GM08714 (cell line): ENCODE data around the gene LHX6.

ENCODE experiments used
- H3K4me3 ChIP-seq: fragments of 200-500 bp; sonication (Bioruptor generic); 2 replicates; pipeline ENCODE4 v1.5.1; 2014; ENCODE audit warnings: mild to moderate bottlenecking, low read length, inconsistent platforms
- ZNF274 ChIP-seq: IDR thresholded peaks from 2 replicates; pipeline ENCODE4 v1.6.1; 2012; ENCODE audit warnings: mild to moderate bottlenecking, low read depth, low read length

The LHX6 gene

DNA sequence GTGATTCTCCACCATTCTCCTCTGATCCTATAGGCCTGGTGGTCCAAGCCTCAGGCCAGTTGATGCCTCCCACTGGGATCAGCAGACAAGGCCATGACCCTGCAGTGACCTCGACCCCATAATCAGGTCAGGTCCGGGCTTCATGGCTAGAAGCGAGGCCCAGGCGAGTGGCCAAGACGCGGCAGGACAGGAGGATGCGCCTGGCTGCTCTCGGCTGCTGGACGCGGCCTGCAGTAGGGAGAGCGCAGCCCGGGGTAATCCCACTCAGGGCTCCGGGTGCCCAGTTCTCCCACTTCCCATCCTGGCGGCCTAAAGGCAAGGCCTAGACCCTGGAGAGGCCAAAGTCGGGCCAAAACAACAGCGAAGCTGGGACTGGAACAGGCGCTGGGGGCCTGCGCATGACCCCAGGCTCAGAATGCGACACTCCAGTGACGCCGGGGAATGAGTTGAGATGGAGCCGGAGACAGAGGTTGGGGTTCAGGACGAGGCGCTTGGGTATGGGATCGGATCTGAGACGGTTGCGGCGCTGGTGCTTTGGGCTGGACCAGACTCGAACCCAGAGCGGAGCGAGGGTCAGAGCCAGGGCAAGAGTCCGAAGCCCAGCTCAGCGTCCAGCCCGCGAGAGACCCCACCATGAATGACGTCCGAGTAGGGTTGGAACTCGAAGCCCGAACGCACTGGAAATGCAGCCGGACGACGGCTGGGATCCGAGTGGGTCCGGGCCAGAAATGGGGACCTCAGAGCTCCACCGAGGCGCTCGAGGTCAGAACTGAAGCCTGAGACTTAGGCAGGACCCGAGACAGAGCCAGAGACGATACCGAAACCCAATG, 3.2 kb downstream of the LHX6 start:
- no peak overlapping the region for H3K4me3 ChIP-seq
- no peak for TF ChIP-seq ZNF274

DNA sequence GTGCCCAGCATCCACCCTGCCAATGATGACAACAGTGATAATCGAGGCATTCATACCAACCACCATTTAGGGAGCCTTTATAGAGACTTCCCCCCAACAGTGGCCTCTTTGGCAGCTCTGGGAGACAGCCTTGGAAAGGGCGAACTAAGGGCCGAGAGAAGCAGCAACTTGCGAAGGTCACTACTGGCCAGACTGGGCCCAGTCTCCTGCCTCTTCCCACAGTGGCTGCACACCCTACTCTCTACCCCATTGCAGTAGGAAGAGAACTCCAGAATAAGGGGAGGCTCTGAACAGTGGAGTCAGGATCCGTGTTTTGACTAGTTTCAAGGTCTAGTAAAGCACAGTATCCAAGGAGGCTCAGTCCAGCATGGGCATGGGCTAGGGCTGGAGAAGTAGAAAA, 5.3 kb downstream of the LHX6 start:
- no peak overlapping the region for H3K4me3 ChIP-seq
- TF ChIP-seq ZNF274: no peak

DNA sequence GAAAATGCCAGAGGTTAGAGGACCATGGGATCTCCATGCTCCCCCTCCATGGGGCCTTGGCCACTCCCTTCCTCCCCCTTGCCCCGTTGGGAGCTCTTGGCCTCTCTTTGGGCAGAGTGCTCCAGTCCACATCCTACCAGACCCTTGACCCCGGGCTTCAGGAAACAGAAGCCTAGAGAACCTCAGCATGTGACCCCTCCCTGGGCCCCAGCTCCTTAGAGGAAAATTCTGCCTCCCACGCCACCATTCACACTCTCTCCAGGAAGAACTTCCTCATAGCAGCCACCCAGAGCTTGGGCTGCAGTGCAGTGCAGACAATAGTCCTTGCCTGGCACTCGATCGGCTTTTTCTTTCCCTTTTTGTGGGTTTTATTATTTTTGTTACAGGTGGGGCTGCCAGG, 6.0 kb downstream of the LHX6 start:
- TF ChIP-seq ZNF274: no peak
- H3K4me3 ChIP-seq: no peak overlapping the region

GRCh38 chr9:122221183-122221811, 7.5 kb downstream of the LHX6 start:
- no peak for TF ChIP-seq ZNF274
- no peak overlapping the region for H3K4me3 ChIP-seq

- no peak overlapping the region for H3K4me3 ChIP-seq
- no peak for TF ChIP-seq ZNF274
Measured at GRCh38 chr9:122220673-122221182, 8.0 kb downstream of the LHX6 start.

DNA sequence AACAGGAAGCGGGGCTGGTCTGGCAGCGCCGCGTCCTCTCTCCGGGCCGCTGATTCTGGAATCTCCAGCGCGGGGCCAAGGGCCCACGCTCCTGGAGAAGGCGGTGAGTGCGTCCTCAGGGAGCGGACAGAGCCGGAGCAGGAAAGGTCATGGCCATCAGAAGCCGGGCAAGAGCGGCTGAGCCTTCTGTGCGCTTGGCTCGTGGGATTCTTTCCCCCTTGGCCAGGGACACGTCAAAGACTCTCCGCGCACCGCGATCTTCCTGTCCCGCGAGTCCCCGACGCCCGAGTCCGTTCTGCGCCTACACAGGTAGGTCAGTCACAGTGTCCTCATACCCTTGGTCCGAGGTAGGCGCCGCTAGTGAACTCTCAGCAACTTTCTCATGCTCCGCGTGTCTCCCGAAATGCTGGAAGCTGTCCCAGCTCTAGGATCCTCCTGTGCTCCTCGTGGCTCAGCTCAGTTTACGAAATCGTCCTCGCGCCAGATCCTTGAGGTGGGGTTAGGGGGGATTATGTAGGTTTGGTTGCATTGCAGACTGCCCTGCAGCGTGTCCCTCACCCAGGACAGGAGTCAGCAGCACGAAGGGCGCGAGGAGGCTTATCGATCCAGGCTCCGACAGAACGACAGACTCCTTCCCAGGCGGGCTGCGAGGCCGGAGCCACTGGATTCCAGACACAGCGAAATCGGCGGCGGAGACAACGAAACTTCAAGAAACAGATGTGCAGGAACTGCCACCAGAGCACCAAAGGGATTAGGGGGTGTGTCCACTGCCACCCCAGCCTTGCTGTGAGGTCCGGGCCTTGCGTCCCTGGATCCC, 8.7 kb downstream of the LHX6 start:
- H3K4me3 ChIP-seq: no peak overlapping the region
- TF ChIP-seq ZNF274: no peak

DNA sequence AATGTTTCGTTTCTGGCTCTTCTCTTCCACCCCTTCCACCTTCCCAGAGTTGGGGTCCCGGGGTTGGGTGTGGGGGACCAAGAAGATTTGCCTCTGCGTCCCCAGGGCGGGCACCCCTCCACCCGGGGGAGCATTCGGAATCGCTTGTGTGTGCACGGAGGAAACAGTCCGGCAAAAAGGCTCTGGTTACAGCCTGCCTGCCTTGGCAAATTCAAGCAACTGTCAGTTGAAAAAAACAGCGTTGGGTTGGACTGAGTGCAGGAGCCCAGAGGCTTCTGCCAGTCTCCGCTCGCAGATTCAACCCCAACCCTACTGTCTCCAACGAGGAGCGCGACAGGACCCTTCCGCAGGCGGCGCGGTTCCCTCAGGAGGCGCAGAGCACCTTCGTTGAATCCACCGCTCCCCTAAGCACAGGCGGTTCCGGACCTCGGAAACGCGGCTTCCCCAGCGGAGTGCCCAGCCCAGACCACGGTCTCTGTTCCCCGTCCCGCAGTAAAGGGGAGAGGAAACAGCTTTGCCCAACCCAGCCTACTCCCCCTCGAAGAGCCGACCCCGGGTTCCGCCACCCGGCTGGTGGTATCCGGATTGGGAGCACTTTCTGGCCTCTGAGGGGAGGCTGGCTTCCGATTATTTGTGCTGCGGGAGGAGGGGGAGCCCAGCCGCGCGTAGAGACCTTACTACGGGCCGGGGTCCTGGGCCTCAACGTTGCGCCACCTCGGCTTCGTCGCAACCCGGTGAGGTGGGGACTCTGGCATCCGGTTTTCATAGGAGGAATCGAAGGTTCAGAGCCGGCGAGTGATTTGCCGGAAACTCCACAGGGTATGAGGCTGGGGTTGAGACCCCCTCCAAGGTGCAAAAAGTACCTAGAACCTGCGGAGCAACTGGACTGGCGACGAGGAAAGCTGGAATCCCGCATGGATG, 9.6 kb downstream of the LHX6 start:
- no peak overlapping the region; the same call in 1 of the 2 replicates for H3K4me3 ChIP-seq
- TF ChIP-seq ZNF274: no peak

- no peak overlapping the region for H3K4me3 ChIP-seq
- no peak for TF ChIP-seq ZNF274
Measured at GRCh38 chr9:122218071-122218934, 10.5 kb downstream of the LHX6 start.

DNA sequence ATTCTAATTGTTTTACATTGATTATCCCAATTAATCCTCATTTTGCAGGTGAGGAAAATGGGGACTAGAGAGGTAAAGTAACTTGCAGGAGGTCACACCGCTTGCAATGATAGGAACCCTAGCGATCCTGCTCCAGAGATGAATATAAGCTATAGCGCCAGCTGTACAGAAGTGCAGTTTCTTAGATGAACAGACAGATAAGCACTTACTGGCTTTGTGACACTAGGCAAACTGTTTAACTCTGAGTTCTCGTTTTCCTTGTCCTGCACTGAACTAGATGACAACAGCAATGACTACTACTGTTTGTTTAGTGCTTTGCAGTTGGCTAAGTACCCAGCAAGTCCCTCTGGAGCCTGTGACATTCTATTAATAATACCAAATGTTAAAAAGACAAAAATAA, 11.1 kb downstream of the LHX6 start:
- TF ChIP-seq ZNF274: no peak
- H3K4me3 ChIP-seq: no peak overlapping the region

GRCh38 chr9:122216798-122217418, 11.8 kb downstream of the LHX6 start:
- no peak for TF ChIP-seq ZNF274
- no peak overlapping the region for H3K4me3 ChIP-seq

GRCh38 chr9:122216138-122216797, 12.5 kb downstream of the LHX6 start:
- no peak for TF ChIP-seq ZNF274
- H3K4me3 ChIP-seq: no peak overlapping the region

DNA sequence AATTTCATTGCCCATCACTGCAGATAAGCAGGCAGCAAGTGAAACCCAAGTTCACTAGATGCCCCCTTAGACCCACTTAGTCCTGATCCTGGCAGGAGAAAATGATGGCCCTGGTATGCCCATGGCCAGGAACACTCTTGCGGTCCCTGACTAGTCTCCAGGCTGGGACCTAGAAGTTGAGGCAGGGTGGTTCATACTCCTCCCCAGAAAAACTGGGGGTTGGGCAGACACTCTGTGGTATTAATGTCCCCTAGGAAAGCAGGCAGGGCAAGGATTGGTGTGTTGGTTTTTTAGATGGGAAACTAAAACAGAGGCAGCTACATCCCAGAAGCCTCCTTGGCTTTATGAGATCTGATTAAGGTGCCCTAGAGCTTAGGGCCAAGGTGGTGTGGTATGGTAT, 13.1 kb downstream of the LHX6 start:
- no peak overlapping the region for H3K4me3 ChIP-seq
- TF ChIP-seq ZNF274: no peak
